Fibroblast of peridontal ligament (primary cell): ENCODE results near the gene GIMAP1.

Experiments
- DNase-seq: peaks from one replicate; pipeline ENCODE4 v3.0.0-alpha.2; 2010; ENCODE audit errors: extremely low read depth

GIMAP1 gene

GRCh38 chr7:150748376-150748775 lies 32.0 kb downstream of the GIMAP1 start:
- no peak for DNase-seq

GRCh38 chr7:150751702-150752101 lies 35.3 kb downstream of the GIMAP1 start:
- DNase-seq = no peak

GRCh38 chr7:150753239-150753638 lies 36.8 kb downstream of the GIMAP1 start:
- no peak for DNase-seq

GRCh38 chr7:150753826-150754603 lies 37.6 kb downstream of the GIMAP1 start:
- DNase-seq = no peak

DNA sequence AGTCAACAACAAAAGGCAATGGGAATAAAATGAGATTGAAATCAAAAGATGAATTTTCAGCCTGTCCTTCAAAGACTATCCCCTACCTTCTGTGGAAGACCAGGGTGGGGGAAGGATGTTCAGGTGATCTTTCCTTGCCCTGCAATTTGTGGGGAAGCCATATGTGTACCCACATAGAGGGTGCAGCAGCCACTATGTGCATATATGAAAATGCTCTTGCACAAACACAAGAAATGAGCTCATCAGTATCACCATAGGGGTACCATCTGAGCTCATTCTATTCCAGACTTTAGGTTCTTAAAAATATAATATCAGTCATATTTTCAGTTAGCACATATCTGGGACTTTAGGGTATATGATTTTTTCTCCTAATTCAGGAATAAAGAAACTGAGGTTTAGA lies 38.5 kb downstream of the GIMAP1 start:
- DNase-seq = no peak

DNA sequence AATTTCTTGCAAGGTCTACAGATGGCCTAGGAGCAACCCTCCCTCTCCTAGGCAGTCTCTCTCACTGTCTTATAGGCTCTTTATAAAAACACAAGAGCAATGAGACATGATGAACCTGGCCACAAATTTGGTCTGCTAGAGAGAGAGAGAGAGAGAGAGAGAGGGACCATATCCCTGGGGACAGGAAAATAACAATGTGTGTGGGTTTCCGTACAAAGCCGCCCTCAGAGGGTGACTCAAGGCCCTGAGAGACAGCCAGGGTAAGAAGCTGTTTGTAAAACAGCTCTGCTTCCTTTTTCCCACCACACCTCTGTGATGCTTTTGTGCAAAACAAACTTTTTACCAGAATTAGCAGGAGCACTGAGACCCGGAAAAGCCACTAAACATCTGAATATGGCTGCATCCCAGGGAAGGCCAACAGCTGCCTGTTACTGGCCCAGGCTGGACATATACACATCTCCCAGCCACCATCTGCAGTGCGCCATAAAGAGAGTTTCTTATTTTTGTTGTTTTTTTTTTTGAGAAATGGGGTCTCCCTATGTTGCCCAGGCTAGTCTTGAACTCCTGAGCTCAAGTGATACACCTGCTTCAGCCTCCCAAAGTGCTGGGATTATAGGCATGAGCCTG lies 39.2 kb downstream of the GIMAP1 start:
- no peak for DNase-seq

GRCh38 chr7:150756166-150756565 lies 39.8 kb downstream of the GIMAP1 start:
- DNase-seq = no peak

DNA sequence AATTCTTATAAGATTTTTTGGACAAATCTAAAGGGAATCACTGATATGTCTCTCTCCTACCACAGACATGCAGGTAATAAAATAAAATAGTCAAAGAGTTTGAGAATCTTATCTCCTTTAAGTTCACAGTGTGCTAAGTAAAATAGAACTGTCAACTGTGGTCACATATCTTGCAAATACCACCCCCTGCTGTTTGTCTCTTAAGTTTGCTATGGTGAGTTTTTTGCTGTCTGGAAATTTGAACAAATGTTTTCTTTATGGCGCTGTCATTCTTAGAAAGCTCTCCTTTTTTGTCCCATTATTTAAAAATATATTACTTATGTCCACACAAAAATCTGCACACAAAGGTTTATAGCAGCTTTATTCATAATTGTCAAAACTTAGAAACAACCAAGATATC lies 40.4 kb downstream of the GIMAP1 start:
- no peak for DNase-seq

DNA sequence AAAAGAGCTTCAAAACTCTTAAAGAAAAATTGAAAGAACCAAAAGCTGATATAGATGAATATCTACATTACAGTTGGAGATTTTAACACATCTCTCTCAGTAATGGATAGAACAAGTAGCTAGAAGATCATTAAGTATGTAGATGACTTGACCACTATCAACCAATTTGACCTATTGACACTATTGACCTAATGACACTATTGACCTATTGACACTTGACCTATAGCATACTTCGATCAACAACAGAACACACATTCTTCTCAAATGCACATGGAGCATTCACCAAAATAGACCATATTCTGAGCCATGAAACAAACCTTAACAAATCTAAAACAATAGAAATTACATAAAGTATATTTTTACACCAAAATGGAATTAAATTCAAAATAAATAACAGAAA lies 43.1 kb downstream of the GIMAP1 start:
- no peak for DNase-seq

DNA sequence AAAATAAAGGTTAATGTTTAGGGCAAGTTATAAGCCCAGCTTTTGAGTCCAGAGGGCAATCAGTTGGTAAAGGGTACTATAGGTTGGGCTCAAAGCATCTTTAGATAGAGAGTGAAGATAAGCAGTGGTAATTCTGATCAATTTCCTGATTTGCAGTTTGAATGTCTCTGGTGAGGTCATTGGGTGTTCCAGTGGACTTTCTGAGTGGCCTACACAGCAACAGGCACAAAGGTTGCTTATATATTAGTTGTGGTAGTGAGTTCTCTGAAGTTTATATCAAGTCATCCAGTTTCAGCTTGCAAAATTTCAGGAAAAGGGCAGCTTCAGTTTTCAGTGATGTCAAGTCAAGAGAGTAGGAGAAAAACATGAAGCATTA lies 49.9 kb downstream of the GIMAP1 start:
- DNase-seq = no peak

GRCh38 chr7:150769768-150770167 lies 53.4 kb downstream of the GIMAP1 start:
- DNase-seq = no peak
